A549 (cell line): ENCODE measurements around the gene SLTM. TPM values are rescaled to one million over a fixed set of nuclear protein-coding genes. Genes with fewer than 3 reads are reported as not detected.

ENCODE experiments used
- ATAC-seq, 2 experiments: fragments of 200-7000 bp in 1 of 2; fragments of >200 bp in 1 of 2; cut with Nextera tagmentation in 1 of 2; cut with Tn5 transposase in 1 of 2; 3 replicates each; pipeline versions ENCODE4 v1.8.0 to v1.9.1; 2018 to 2020; ENCODE audit warnings: mild to moderate bottlenecking in 1 of 2, moderate library complexity in 1 of 2
- CTCF ChIA-PET: fragments of 300-600 bp; sonication (Branson Sonifier 250); formaldehyde crosslinking; extraction: SDS; loops from one replicate; lab custom pipeline; 2021; ENCODE audit warnings: antibody characterized with exemption, inconsistent platforms; lab: Yijun Ruan, JAX
- POLR2A ChIA-PET: fragments of 350-600 bp; formaldehyde crosslinking; extraction: SDS; loops from one replicate; lab custom pipeline; 2021; ENCODE audit warnings: antibody characterized with exemption, inconsistent platforms; lab: Yijun Ruan, JAX
- DNase-seq, 2 experiments: peaks; one replicate each; pipeline versions ENCODE4 v3.0.0 to v3.0.0-alpha.2; 2011 to 2016; ENCODE audit warnings: low read depth in 1 of 2, low spot score in 1 of 2
- FAIRE-seq: peaks from 2 replicates; lab custom pipeline; 2011; peaks lifted over from hg19 to GRCh38; lab: Jason Lieb, UNC
- H3K27ac ChIP-seq, 2 experiments: fragments of >200 bp; sonication (Bioruptor Twin); formaldehyde crosslinking; 3 replicates each; pipeline ENCODE4 v1.5.1; 2016 to 2017
- H3K4me1 ChIP-seq: fragments of >200 bp; sonication (Bioruptor Twin); formaldehyde crosslinking; 3 replicates; pipeline ENCODE4 v1.6.1; 2016
- H3K4me2 ChIP-seq: fragments of >200 bp; sonication (Bioruptor Twin); formaldehyde crosslinking; 3 replicates; pipeline ENCODE4 v1.6.1; 2016
- H3K4me3 ChIP-seq: fragments of >200 bp; sonication (Bioruptor Twin); formaldehyde crosslinking; 3 replicates; pipeline ENCODE4 v1.5.1; 2016
- H3K9me3 ChIP-seq: fragments of >200 bp; sonication (Bioruptor Twin); formaldehyde crosslinking; 3 replicates; pipeline ENCODE4 v1.6.1; 2016
- ATOH8 ChIP-seq: fragments of 250-450 bp; sonication (Bioruptor Pico); IDR thresholded peaks from 2 replicates; pipeline ENCODE4 v1.5.0; 2020; ENCODE audit warnings: low read depth, mild to moderate bottlenecking, moderate library complexity
- CTCF ChIP-seq: fragments of >200 bp; sonication (Bioruptor Twin); formaldehyde crosslinking; IDR thresholded peaks from 3 replicates; pipeline ENCODE4 v1.5.1; 2016
- EHMT2 ChIP-seq: fragments of 200-600 bp; sonication (generic); IDR thresholded peaks from 2 replicates; pipeline ENCODE4 v1.6.1; 2016; ENCODE audit warnings: antibody characterized with exemption, low read depth, mild to moderate bottlenecking, moderate library complexity
- ESRRA ChIP-seq: fragments of 150-350 bp; IDR thresholded peaks from 2 replicates; pipeline ENCODE4 v1.6.1; 2014; ENCODE audit warnings: mild to moderate bottlenecking, low read length, borderline replicate concordance
- GATA3 ChIP-seq: IDR thresholded peaks from 2 replicates; pipeline ENCODE4 v1.6.1; 2012; ENCODE audit warnings: borderline replicate concordance
- HOXA7 ChIP-seq: fragments of 250-450 bp; sonication (Bioruptor Pico); IDR thresholded peaks from 2 replicates; pipeline ENCODE4 v1.5.0; 2020; ENCODE audit warnings: mild to moderate bottlenecking, moderate library complexity
- HOXB13 ChIP-seq: fragments of 250-450 bp; sonication (Bioruptor Pico); IDR thresholded peaks from 2 replicates; pipeline ENCODE4 v1.5.0; 2020; ENCODE audit warnings: low read depth, mild to moderate bottlenecking, moderate library complexity
- MAFK ChIP-seq: fragments of 450-650 bp; IDR thresholded peaks from 2 replicates; pipeline ENCODE4 v1.6.1; 2014; ENCODE audit not compliant: partially characterized antibody
- NR3C1 ChIP-seq: fragments of >200 bp; sonication (Bioruptor Twin); formaldehyde crosslinking; IDR thresholded peaks from 3 replicates; pipeline ENCODE4 v1.6.1; 2017
- PHF8 ChIP-seq: fragments of 200-600 bp; sonication (generic); IDR thresholded peaks from 2 replicates; pipeline ENCODE4 v1.6.1; 2016; ENCODE audit warnings: low read depth, mild to moderate bottlenecking, antibody characterized with exemption, moderate library complexity, borderline replicate concordance
- POLR2A ChIP-seq: IDR thresholded peaks from 2 replicates; pipeline ENCODE4 v1.6.1; 2012; ENCODE audit warnings: mild to moderate bottlenecking, low read length
- RAD21 ChIP-seq, 2 experiments: fragments of >200 bp in 1 of 2; sonication (Bioruptor Twin) in 1 of 2; formaldehyde crosslinking in 1 of 2; IDR thresholded peaks in 1 of 2; conservative IDR thresholded peaks in 1 of 2; 2 replicates in 1 of 2; 3 replicates in 1 of 2; pipeline ENCODE4 v1.6.1; 2012 to 2018; ENCODE audit warnings: inconsistent platforms in 1 of 2
- SMC3 ChIP-seq: fragments of >200 bp; sonication (Bioruptor Twin); formaldehyde crosslinking; IDR thresholded peaks from 3 replicates; pipeline ENCODE4 v1.6.1; 2018; ENCODE audit warnings: inconsistent platforms
- USF2 ChIP-seq: fragments of 450-650 bp; IDR thresholded peaks from 2 replicates; pipeline ENCODE4 v1.6.1; 2014; ENCODE audit warnings: antibody characterized with exemption
- WGBS: methylation state at CpG from one replicate; pipeline ENCODE4 v1.1.6; 2017; ENCODE audit errors: missing lambda C conversion rate; 5-methylcytosine and 5-hydroxymethylcytosine counted together
- polyA plus RNA-seq, 4 experiments: library from polyadenylated mRNA; depleted of rRNA in 3 of 4; stranded (reverse); fragments of >200 nt; fragmentation: RNase III in 1 of 4; extraction: RNeasy Plus Mini Kit Qiagen cat#74134 plus additional on column Dnase treatment in 1 of 4; gene quantifications; 2 replicates in 3 of 4; 3 replicates in 1 of 4; pipeline ENCODE4 v1.2.3, GENCODE V29; 2011 to 2017

Gene SLTM
- polyA plus RNA-seq, 2 of the 4 experiments (the other 2 are of a cell fraction): 93.5 to 133 TPM

- TF ChIP-seq CTCF (no peak), ESRRA (no peak)
Measured at GRCh38 chr15:58958811-58959210, 25.3 kb upstream of the SLTM start (continued).

GRCh38 chr15:58957101-58957973, 23.9 kb upstream of the SLTM start:
- H3K4me3 ChIP-seq: no peak overlapping the region
- peak overlapping the region; percentile 67 for H3K4me2 ChIP-seq
- CTCF ChIA-PET: interaction anchor here (0.6 to 4.0 kb wide), 50 partner anchors 9 to 730 kb away, joined by 3 to 24 read pairs (median 4); no protein-coding TSS in a partner anchor
- TF ChIP-seq EHMT2 (no peak), HOXB13 (CRISPR knock-in tag) (no peak), RAD21 (conservative IDR thresholded peaks at IDR 0.05 in 1 of 2, IDR thresholded peaks at IDR 0.05 in 1 of 2) (peak; percentile 79 to 82), POLR2A (no peak), CTCF (peak; percentile 93), PHF8 (no peak), SMC3 (peak; percentile 73), NR3C1 (no peak), ATOH8 (CRISPR knock-in tag) (no peak), HOXA7 (no peak), GATA3 (no peak), USF2 (no peak), ESRRA (0 out of 2 replicates have a peak, but pooled peaks have one; percentile 3)
- TF ChIP-seq, all 56 proteins: peak for 4
- peak; percentile 85 to 88 for DNase-seq
- H3K4me1 ChIP-seq: peaks cover 12% of the 10 kb centered on the region; the same call in 2 of the 3 replicates
- POLR2A ChIA-PET: interaction anchor here (1.1 kb wide), 1 partner anchor 700 kb away, joined by 3 read pairs; the partner anchor contains the start of gene GTF2A2
- FAIRE-seq: peak; percentile 80
- ATAC-seq: peak; percentile 97 to 99
- 18% methylated on average over 8 of the region's 8 CpGs for WGBS
- H3K9me3 ChIP-seq: no peaks in the 10 kb centered on the region
- no peak overlapping the region for H3K27ac ChIP-seq

- ChIA-PET POLR2A (interaction anchor here (1.0 kb wide), 1 partner anchor 19 kb away, joined by 4 read pairs; the partner anchor contains the start of gene SLTM), CTCF (interaction anchor here (1.2 to 1.5 kb wide), 4 partner anchors 13 to 576 kb away, joined by 3 to 5 read pairs (median 4); no protein-coding TSS in a partner anchor)
- FAIRE-seq: peak; percentile 73
- H3K27ac ChIP-seq: peak overlapping the region in 1 of 2 experiments; percentile 59; a peak in 3 of 6 replicates
- TF ChIP-seq MAFK (peak; percentile 48), HOXA7 (no peak)
- ATAC-seq: no peak
- no peak for DNase-seq
- H3K4me3 ChIP-seq: no peak overlapping the region
- no peaks in the 10 kb centered on the region for H3K9me3 ChIP-seq
- peaks cover 12% of the 10 kb centered on the region; the same call in 2 of the 3 replicates for H3K4me1 ChIP-seq
- H3K4me2 ChIP-seq: peak overlapping the region; percentile 0; the same call in 2 of the 3 replicates
Measured at GRCh38 chr15:58952751-58953150, 19.3 kb upstream of the SLTM start.
